ENCODE data around the gene RGL3. TPM values are rescaled to one million over a fixed set of nuclear protein-coding genes. Genes with fewer than 3 reads are reported as not detected.
"Not testable (repeated sequence)": the region's sequence is repeated elsewhere in the genome, so short reads cannot be mapped to it uniquely, and the experiment has no call there.

The RGL3 gene
- total RNA-seq, result not detected in 2 replicates

- intact Hi-C loops (cut with micrococcal nuclease), result no loop called here
Measured at GRCh38 chr19:11418549-11419506, at the start of gene RGL3. RGL3 (minus strand) TSS chr19:11419314; CDS start chr19:11419278, 36 bp downstream.

GRCh38 chr19:11468266-11468845, 49.2 kb upstream of the RGL3 start:
- intact Hi-C loops (cut with micrococcal nuclease), result not testable (repeated sequence)

GRCh38 chr19:11465600-11465999, 46.5 kb upstream of the RGL3 start:
- intact Hi-C loops (cut with micrococcal nuclease), result no loop called here

- intact Hi-C loops (cut with micrococcal nuclease), result no loop called here
Measured at GRCh38 chr19:11464333-11465265, 45.5 kb upstream of the RGL3 start.

GRCh38 chr19:11463391-11463790, 44.3 kb upstream of the RGL3 start:
- intact Hi-C loops (cut with micrococcal nuclease), result no loop called here

GRCh38 chr19:11461453-11461852, 42.3 kb upstream of the RGL3 start:
- intact Hi-C loops (cut with micrococcal nuclease), result no loop called here

- intact Hi-C loops (cut with micrococcal nuclease), result no loop called here
Measured at GRCh38 chr19:11460207-11460606, 41.1 kb upstream of the RGL3 start.

- intact Hi-C loops (cut with micrococcal nuclease), result not testable (repeated sequence)
Measured at GRCh38 chr19:11458912-11459311, 39.8 kb upstream of the RGL3 start.

GRCh38 chr19:11458236-11458900, 39.3 kb upstream of the RGL3 start:
- intact Hi-C loops (cut with micrococcal nuclease), result no loop called here

GRCh38 chr19:11457831-11458230, 38.7 kb upstream of the RGL3 start:
- intact Hi-C loops (cut with micrococcal nuclease), result no loop called here

GRCh38 chr19:11457115-11457514, 38.0 kb upstream of the RGL3 start:
- intact Hi-C loops (cut with micrococcal nuclease), result no loop called here

GRCh38 chr19:11456659-11457058, 37.5 kb upstream of the RGL3 start:
- intact Hi-C loops (cut with micrococcal nuclease), result no loop called here

- intact Hi-C loops (cut with micrococcal nuclease), result not testable (repeated sequence)
Measured at GRCh38 chr19:11455233-11455554, 36.1 kb upstream of the RGL3 start.

GRCh38 chr19:11453468-11454341, 34.6 kb upstream of the RGL3 start:
- intact Hi-C loops (cut with micrococcal nuclease), result no loop called here

GRCh38 chr19:11452620-11453310, 33.7 kb upstream of the RGL3 start:
- intact Hi-C loops (cut with micrococcal nuclease), result no loop called here

- intact Hi-C loops (cut with micrococcal nuclease), result no loop called here
Measured at GRCh38 chr19:11451871-11452619, 32.9 kb upstream of the RGL3 start.

GRCh38 chr19:11451327-11451870, 32.3 kb upstream of the RGL3 start:
- intact Hi-C loops (cut with micrococcal nuclease), result no loop called here

- intact Hi-C loops (cut with micrococcal nuclease), result no loop called here
Measured at GRCh38 chr19:11450570-11451326, 31.6 kb upstream of the RGL3 start.

Data from T-helper 1 cell treated with Interleukin-12 subunit alpha and Interleukin-12 subunit beta and Interleukin-4 antibody, amounts not matched to agents 30 ng/mL and 1 ng/mL, for 36 hours (primary cell).